HUES64 (cell line): ENCODE data around the gene MYBBP1A.

Experiments used
- H3K27ac ChIP-seq: 2 replicates; pipeline ENCODE4 v1.7.0; 2013; ENCODE audit warnings: low read depth, low read length, inconsistent platforms
- H3K27me3 ChIP-seq: 2 replicates; pipeline ENCODE4 v1.6.1; 2013; ENCODE audit warnings: mild to moderate bottlenecking, low read length; ENCODE audit not compliant: insufficient read depth
- H3K36me3 ChIP-seq: 2 replicates; pipeline ENCODE4 v1.6.1; 2013; ENCODE audit warnings: mild to moderate bottlenecking, low read length; ENCODE audit not compliant: insufficient read depth
- H3K4me1 ChIP-seq: 2 replicates; pipeline ENCODE4 v1.6.1; 2013; ENCODE audit warnings: mild to moderate bottlenecking, low read length, moderate library complexity; ENCODE audit not compliant: insufficient read depth
- H3K4me3 ChIP-seq: 2 replicates; pipeline ENCODE4 v1.5.1; 2013; ENCODE audit warnings: mild to moderate bottlenecking, low read length, moderate library complexity
- H3K9ac ChIP-seq: 2 replicates; pipeline ENCODE4 v1.6.1; 2013; ENCODE audit warnings: mild to moderate bottlenecking, low read depth, low read length
- H3K9me3 ChIP-seq: 2 replicates; pipeline ENCODE4 v1.6.1; 2013; ENCODE audit warnings: low read depth, low read length; ENCODE audit not compliant: insufficient read depth
- WGBS: fragments of 150-250, 120-280 bp; methylation state at CpG from one replicate; pipeline ENCODE4 v1.1.7; 2013; ENCODE audit warnings: missing lambda C conversion rate; 5-methylcytosine and 5-hydroxymethylcytosine counted together

The MYBBP1A gene

GRCh38 chr17:4522661-4523060, 32.5 kb downstream of the MYBBP1A start:
- Histone ChIP-seq H3K27me3 (peaks cover 21% of the 10 kb centered on the region), H3K27ac (no peak overlapping the region), H3K9me3 (no peaks in the 10 kb centered on the region), H3K4me1 (no peaks in the 10 kb centered on the region), H3K9ac (no peak overlapping the region), H3K4me3 (no peak overlapping the region), H3K36me3 (no peaks in the 10 kb centered on the region)
- WGBS = 86% methylated on average over 6 of the region's 6 CpGs

GRCh38 chr17:4520894-4521600, 34.1 kb downstream of the MYBBP1A start:
- no peaks in the 10 kb centered on the region for H3K9me3 ChIP-seq
- no peaks in the 10 kb centered on the region for H3K4me1 ChIP-seq
- no peaks in the 10 kb centered on the region for H3K36me3 ChIP-seq
- H3K4me3 ChIP-seq = no peak overlapping the region
- WGBS = 97% methylated on average over 7 of the region's 8 CpGs
- peaks cover 10% of the 10 kb centered on the region; the same call in 1 of the 2 replicates for H3K27me3 ChIP-seq
- H3K27ac ChIP-seq = no peak overlapping the region
- H3K9ac ChIP-seq = no peak overlapping the region

DNA sequence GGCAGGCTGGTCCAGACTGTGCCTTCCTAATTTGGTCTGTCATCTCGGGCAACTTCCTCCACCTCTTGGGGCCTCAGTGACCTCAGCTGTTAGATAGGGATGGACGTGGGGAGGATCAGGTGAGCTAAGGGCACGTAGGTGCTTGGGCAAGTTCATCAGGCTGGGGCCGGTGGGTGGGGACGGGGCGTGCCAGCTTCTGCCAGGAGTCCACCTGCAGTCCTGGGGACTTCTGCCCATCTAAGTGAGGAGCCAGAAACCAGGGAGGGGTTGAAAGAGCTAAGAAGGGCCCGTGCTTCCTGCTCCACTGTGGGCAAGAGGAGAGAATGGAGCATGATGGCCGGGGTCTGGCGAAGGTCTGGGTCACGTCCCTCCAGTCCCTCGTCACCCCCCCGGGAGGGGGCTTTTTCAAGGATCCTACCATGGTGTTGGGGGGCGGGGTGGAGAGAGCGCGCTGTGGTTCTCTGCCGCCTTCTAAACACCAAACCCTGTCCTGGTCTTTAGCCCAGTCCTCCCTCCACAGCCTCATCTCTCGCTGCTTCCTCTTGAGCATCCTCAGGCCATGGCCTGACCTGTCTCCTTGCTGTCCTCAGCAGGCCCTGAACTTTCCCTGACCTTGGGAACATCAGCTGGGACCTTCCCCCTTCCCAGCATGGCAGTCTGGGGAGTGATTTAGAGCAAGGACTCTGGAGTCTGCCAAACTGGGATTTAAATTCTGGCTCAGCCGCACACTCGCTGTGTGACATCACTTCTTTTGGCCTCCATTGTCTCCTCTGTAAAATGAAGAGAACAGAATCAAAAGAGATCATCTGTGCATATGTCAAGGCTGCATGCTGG, 34.9 kb downstream of the MYBBP1A start:
- Histone ChIP-seq H3K36me3 (no peaks in the 10 kb centered on the region), H3K27me3 (peaks cover 4% of the 10 kb centered on the region; the same call in 1 of the 2 replicates), H3K9me3 (no peaks in the 10 kb centered on the region), H3K9ac (no peak overlapping the region), H3K4me1 (no peaks in the 10 kb centered on the region), H3K27ac (no peak overlapping the region), H3K4me3 (no peak overlapping the region)
- WGBS = 91% methylated on average over 19 of the region's 19 CpGs

DNA sequence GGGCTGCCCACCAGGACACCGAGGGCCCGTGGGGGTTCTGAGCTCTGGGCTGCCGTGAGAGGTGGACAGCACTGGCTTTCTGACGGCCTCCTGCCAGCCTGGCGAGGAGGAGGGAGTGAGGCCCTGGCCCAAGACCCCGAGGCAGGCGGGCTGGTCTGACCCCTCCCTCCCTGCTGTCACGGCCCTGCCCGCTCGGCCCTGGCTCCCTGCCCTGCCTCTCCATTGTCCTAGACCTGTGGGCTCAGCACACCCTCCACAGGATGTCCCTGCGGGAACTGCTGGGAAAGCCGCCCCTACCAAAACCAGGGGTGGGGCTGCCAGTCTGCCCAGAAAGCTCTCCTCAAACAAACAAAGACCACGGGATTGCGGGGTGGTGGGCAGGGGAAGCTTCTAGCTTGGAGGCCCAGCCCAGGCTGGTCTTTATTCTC, 35.8 kb downstream of the MYBBP1A start:
- no peaks in the 10 kb centered on the region for H3K9me3 ChIP-seq
- no peaks in the 10 kb centered on the region for H3K36me3 ChIP-seq
- H3K9ac ChIP-seq = no peak overlapping the region
- no peak overlapping the region for H3K27ac ChIP-seq
- H3K4me3 ChIP-seq = no peak overlapping the region
- no peaks in the 10 kb centered on the region for H3K4me1 ChIP-seq
- H3K27me3 ChIP-seq = peaks cover 4% of the 10 kb centered on the region; the same call in 1 of the 2 replicates
- 75% methylated on average over 14 of the region's 14 CpGs for WGBS

DNA sequence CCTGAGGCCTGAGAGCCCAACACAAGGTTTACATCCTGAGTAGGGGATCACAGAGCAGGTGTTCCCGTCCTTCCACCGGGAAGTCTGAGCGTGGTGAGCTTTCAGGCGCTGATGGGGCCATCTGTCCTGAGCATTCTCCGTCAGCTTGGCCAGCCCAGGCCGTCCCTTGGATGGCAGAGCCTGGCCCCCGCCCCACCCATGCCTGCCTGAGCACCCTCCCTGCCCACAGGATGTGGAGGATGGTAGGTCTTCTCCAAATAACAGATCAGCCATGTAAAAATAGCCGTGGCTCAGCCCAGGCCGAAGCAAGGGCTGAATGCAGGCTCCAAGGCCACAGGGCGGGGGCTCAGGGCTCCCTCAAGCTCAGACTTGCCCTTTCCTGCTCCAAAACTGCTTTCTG, 36.3 kb downstream of the MYBBP1A start:
- Histone ChIP-seq H3K27ac (no peak overlapping the region), H3K4me3 (no peak overlapping the region), H3K9me3 (no peaks in the 10 kb centered on the region), H3K9ac (no peak overlapping the region), H3K27me3 (peaks cover 4% of the 10 kb centered on the region; the same call in 1 of the 2 replicates), H3K4me1 (peaks cover 3% of the 10 kb centered on the region; the same call in 1 of the 2 replicates), H3K36me3 (no peaks in the 10 kb centered on the region)
- 88% methylated on average over 10 of the region's 10 CpGs for WGBS

DNA sequence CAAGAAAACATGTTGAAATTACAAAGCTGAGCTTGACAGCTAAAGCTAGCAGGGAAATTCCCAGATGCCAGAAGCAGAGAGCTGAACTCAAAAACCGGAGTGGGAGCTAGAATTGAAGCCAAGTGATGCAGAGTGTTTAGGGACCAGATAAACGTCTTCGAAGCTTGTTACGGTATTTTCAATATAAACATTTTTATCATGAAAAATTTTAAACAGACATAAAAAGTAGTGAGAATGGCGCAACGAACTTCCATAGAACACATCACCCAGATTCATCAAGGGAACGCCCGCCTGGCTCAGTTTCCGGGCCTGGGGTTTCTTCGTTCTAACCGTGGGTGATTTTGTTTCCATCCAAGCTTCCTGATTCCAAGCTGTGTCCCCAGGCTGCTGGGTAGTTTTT, 38.4 kb downstream of the MYBBP1A start:
- no peaks in the 10 kb centered on the region for H3K27me3 ChIP-seq
- H3K27ac ChIP-seq = no peak overlapping the region
- peaks cover 7% of the 10 kb centered on the region; the same call in 1 of the 2 replicates for H3K4me1 ChIP-seq
- no peaks in the 10 kb centered on the region for H3K36me3 ChIP-seq
- whole genome bisulfite sequencing = 96% methylated on average over 8 of the region's 11 CpGs
- no peaks in the 10 kb centered on the region for H3K9me3 ChIP-seq
- H3K4me3 ChIP-seq = no peak overlapping the region
- H3K9ac ChIP-seq = no peak overlapping the region

- WGBS = 89% methylated on average over 5 of the region's 5 CpGs
- H3K27ac ChIP-seq = no peak overlapping the region
- peaks cover 7% of the 10 kb centered on the region; the same call in 1 of the 2 replicates for H3K4me1 ChIP-seq
- no peak overlapping the region for H3K9ac ChIP-seq
- no peaks in the 10 kb centered on the region for H3K27me3 ChIP-seq
- H3K4me3 ChIP-seq = no peak overlapping the region
- no peaks in the 10 kb centered on the region for H3K36me3 ChIP-seq
- H3K9me3 ChIP-seq = no peaks in the 10 kb centered on the region
Observed at GRCh38 chr17:4515501-4515900, 39.7 kb downstream of the MYBBP1A start.

- H3K36me3 ChIP-seq = no peaks in the 10 kb centered on the region
- H3K9ac ChIP-seq = no peak overlapping the region
- no peak overlapping the region for H3K4me3 ChIP-seq
- no peaks in the 10 kb centered on the region for H3K9me3 ChIP-seq
- peaks cover 7% of the 10 kb centered on the region; the same call in 1 of the 2 replicates for H3K4me1 ChIP-seq
- 86% methylated on average over 11 of the region's 11 CpGs for WGBS
- H3K27me3 ChIP-seq = no peaks in the 10 kb centered on the region
- H3K27ac ChIP-seq = no peak overlapping the region
Observed at GRCh38 chr17:4514779-4515178, 40.4 kb downstream of the MYBBP1A start.

GRCh38 chr17:4514206-4514605, 41.0 kb downstream of the MYBBP1A start:
- H3K27ac ChIP-seq = peak overlapping the region; percentile 48; the same call in 1 of the 2 replicates
- H3K4me1 ChIP-seq = peaks cover 7% of the 10 kb centered on the region; the same call in 1 of the 2 replicates

GRCh38 chr17:4513113-4514032, 41.8 kb downstream of the MYBBP1A start:
- H3K27me3 ChIP-seq = no peaks in the 10 kb centered on the region
- 91% methylated on average over 24 of the region's 24 CpGs for WGBS
- H3K9me3 ChIP-seq = no peaks in the 10 kb centered on the region
- 0 out of 2 replicates have a peak overlapping the region, but pooled peaks have one; percentile 27 for H3K9ac ChIP-seq
- no peak overlapping the region for H3K4me3 ChIP-seq
- no peaks in the 10 kb centered on the region for H3K36me3 ChIP-seq
- H3K27ac ChIP-seq = peak overlapping the region; percentile 48; the same call in 1 of the 2 replicates
- H3K4me1 ChIP-seq = peaks cover 7% of the 10 kb centered on the region; the same call in 1 of the 2 replicates

More at GRCh38 chr17:4514206-4514605, 41.0 kb downstream of the MYBBP1A start:
- Histone ChIP-seq H3K9me3 (no peaks in the 10 kb centered on the region), H3K9ac (0 out of 2 replicates have a peak overlapping the region, but pooled peaks have one; percentile 27), H3K4me3 (no peak overlapping the region), H3K36me3 (no peaks in the 10 kb centered on the region), H3K27me3 (no peaks in the 10 kb centered on the region)
- 85% methylated on average over 6 of the region's 7 CpGs for WGBS
